CD4-positive, alpha-beta memory T cell (primary cell): ENCODE results near the gene ROCK1. TPM values are rescaled to one million over a fixed set of nuclear protein-coding genes. Genes with fewer than 3 reads are reported as not detected.
A peak's percentile ranks its signal among the peaks of the same experiment; 100 is the strongest.

Source experiments
- CTCF ChIA-PET: fragments of 350-600 bp; sonication (Branson Sonifier 250); formaldehyde crosslinking; loops from one replicate; lab custom pipeline; 2021; ENCODE audit warnings: inconsistent platforms; ENCODE audit not compliant: partially characterized antibody; lab: Charles Lee
- POLR2A ChIA-PET: fragments of 350-600 bp; sonication (Branson Sonifier 250); formaldehyde crosslinking; loops from one replicate; lab custom pipeline; 2021; ENCODE audit not compliant: partially characterized antibody; lab: Charles Lee
- DNase-seq, 5 donors: peaks; one replicate each; pipeline versions ENCODE4 v3.0.0 to v3.0.0-alpha.2; 2020 to 2022; ENCODE audit warnings: mixed read lengths in 1 of 5
- H3K27ac ChIP-seq: one replicate; pipeline ENCODE4 v1.7.0; 2013; ENCODE audit warnings: low read depth, low read length
- H3K27me3 ChIP-seq: 2 replicates; pipeline ENCODE4 v1.7.0; 2013; ENCODE audit warnings: mild to moderate bottlenecking, low read length, moderate library complexity; ENCODE audit not compliant: insufficient read depth
- H3K36me3 ChIP-seq: 2 replicates; pipeline ENCODE4 v1.7.0; 2013; ENCODE audit warnings: mild to moderate bottlenecking, low read length, moderate library complexity; ENCODE audit not compliant: insufficient read depth
- H3K4me1 ChIP-seq: 2 replicates; pipeline ENCODE4 v1.7.0; 2013; ENCODE audit warnings: mild to moderate bottlenecking, low read length, moderate library complexity; ENCODE audit not compliant: insufficient read depth
- H3K4me3 ChIP-seq, 2 donors: one replicate each; pipeline ENCODE4 v1.7.0; 2013; ENCODE audit warnings: low read length in 2 of 2, mild to moderate bottlenecking in 1 of 2
- H3K9me3 ChIP-seq, 2 donors: one replicate each; pipeline ENCODE4 v1.7.0; 2013; ENCODE audit warnings: low read length in 2 of 2, control low read depth in 1 of 2; ENCODE audit not compliant: control insufficient read depth in 1 of 2
- H3K27ac Mint-ChIP-seq, 7 donors: one replicate each; pipeline ENCODE4 v1.8.0; 2020 to 2021; ENCODE audit warnings: mixed read lengths in 7 of 7, mild to moderate bottlenecking in 6 of 7, inconsistent platforms in 3 of 7, moderate library complexity in 3 of 7
- H3K27me3 Mint-ChIP-seq, 2 donors: one replicate each; pipeline ENCODE4 v1.8.0; 2020 to 2021; ENCODE audit warnings: mixed read lengths in 2 of 2
- H3K36me3 Mint-ChIP-seq, 2 donors: one replicate each; pipeline ENCODE4 v1.8.0; 2020 to 2021; ENCODE audit warnings: mixed read lengths in 2 of 2, inconsistent platforms in 1 of 2, mild to moderate bottlenecking in 1 of 2
- H3K4me1 Mint-ChIP-seq, 4 donors: one replicate each; pipeline ENCODE4 v1.8.0; 2020 to 2021; ENCODE audit warnings: mixed read lengths in 4 of 4, mild to moderate bottlenecking in 1 of 4
- H3K4me3 Mint-ChIP-seq, 8 donors: one replicate each; pipeline ENCODE4 v1.8.0; 2020 to 2021; ENCODE audit warnings: mixed read lengths in 8 of 8, mild to moderate bottlenecking in 7 of 8, moderate library complexity in 6 of 8, inconsistent platforms in 3 of 8
- H3K9me3 Mint-ChIP-seq, 8 donors: one replicate each; pipeline ENCODE4 v1.8.0; 2020 to 2021; ENCODE audit warnings: mixed read lengths in 8 of 8, mild to moderate bottlenecking in 5 of 8, inconsistent platforms in 3 of 8, moderate library complexity in 1 of 8
- intact Hi-C: fragments of 100-400 bp; cut with micrococcal nuclease; formaldehyde crosslinking; loops from one replicate; pipeline ENCODE4 v1.15.1; 2023
- polyA plus RNA-seq, 2 donors: library from polyadenylated mRNA; unstranded; fragments of 300-500 nt; fragmentation: Illumina TruSeq; gene quantifications; one replicate each; pipeline ENCODE4 v1.2.3, GENCODE V29; 2021
- total RNA-seq, 2 experiments: library from RNA; stranded (reverse); gene quantifications; one replicate each; pipeline ENCODE4 v1.2.3, GENCODE V29; 2021

ROCK1 gene
- total and polyA plus RNA-seq, 4 experiments from 2014 or later, result 13.0 to 82.8 (median 66.5) TPM

DNA sequence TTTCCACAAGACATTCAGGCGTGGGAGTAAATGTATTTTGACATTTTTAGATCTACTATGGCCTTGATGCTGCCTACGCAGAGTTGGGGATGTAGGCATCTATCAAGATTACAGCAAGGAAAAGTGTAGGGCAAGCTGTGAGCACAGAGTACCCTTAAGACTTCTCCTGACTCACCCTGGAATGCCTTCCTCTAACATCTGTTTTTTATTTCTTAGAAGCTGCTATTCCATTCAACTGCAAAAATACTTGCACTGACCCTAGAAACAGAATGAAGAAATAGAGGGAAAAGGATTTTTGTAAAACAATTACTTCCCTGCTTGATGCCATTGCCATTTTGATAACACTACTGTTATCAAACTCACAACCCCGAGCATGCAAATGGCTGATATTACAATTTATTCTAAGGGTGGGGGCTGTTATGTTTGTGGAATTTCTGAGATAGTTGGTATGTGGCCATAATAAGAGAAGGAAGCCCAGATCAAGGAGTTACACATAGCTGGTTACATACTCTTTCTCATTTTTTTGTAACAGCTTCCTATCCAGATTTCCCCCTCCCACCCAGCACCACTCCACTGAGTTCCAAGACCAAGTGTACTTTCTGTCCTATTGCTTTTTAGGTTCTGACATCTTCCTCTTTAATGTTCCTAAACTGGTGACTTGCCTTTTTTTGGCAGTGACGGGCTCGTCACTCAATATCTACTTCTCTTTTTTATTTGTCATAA is 6.0 kb upstream of the ROCK1 start:
- no peak overlapping the region for H3K4me3 Mint-ChIP-seq
- intact Hi-C loops, result loop anchor here (10.0 kb wide), 1 partner anchor 57 kb away; no protein-coding TSS in a partner anchor
- Histone ChIP-seq H3K4me1 (peaks cover 2% of the 10 kb centered on the region), H3K27me3 (no peaks in the 10 kb centered on the region), H3K9me3 (no peaks in the 10 kb centered on the region), H3K27ac (no peak overlapping the region), H3K4me3 (no peak overlapping the region), H3K36me3 (no peaks in the 10 kb centered on the region)
- H3K36me3 Mint-ChIP-seq, result no peaks in the 10 kb centered on the region
- H3K9me3 Mint-ChIP-seq, result no peaks in the 10 kb centered on the region
- POLR2A ChIA-PET, result no interaction called here
- peaks cover 0 to 2% of the 10 kb centered on the region in 2 donors for H3K27me3 Mint-ChIP-seq
- H3K4me1 Mint-ChIP-seq, result peaks cover under 1 to 2% (median under 1%) of the 10 kb centered on the region in 4 donors
- CTCF ChIA-PET, result no interaction called here
- no peak for DNase-seq
- no peak overlapping the region for H3K27ac Mint-ChIP-seq

DNA sequence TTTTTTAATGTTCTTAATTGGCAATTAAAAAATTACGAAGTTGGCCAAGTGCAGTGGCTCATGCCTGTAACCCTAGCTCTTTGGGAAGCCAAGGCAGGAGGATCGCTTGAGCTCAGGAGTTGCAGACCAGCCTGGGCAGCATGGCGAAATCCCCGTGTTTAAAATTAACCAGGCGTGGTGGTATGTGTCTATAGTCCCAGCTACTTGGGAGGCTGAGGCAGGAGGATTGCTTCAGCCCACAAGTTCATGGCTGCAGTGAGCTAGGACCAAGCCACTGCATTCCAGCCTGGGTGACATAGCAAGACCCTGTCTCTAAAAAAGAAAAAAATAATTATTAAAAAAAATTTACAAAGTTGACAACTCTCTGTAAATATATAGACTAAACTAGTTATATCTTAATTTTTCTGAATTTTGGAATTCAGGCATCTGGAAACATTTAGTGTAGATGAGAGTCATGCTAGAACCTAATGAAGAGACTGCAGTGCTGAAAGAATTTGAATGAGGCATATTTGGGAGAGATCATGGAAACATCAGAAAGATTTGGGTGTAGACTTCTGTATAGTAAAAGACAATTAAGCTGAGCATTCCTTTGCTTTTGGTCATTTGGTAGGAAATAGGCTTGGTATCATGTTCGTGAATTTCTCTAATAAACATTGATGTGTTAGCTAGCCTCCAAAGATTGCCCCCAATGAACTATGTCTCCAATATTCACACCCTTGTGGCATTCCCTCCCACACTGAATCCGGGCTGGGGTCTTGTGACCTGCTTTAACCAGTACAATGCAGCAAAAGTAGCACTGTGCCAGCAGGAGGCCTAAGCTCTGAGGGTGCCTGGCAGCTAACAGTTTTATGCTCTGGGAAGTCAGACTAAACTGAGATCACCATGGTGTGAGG is 4.2 kb upstream of the ROCK1 start:
- Histone ChIP-seq H3K4me1 (peaks cover 7% of the 10 kb centered on the region), H3K9me3 (no peaks in the 10 kb centered on the region), H3K27me3 (no peaks in the 10 kb centered on the region), H3K36me3 (no peaks in the 10 kb centered on the region), H3K4me3 (no peak overlapping the region), H3K27ac (no peak overlapping the region)
- ChIA-PET POLR2A (no interaction called here), CTCF (interaction anchor here (1.1 kb wide), 1 partner anchor 19 kb away, joined by 3 read pairs; no protein-coding TSS in a partner anchor)
- H3K9me3 Mint-ChIP-seq, result no peaks in the 10 kb centered on the region
- DNase-seq, result peak in 1 of 5 donors; percentile 22
- peaks cover 3 to 8% (median 6%) of the 10 kb centered on the region in 4 donors for H3K4me1 Mint-ChIP-seq
- H3K4me3 Mint-ChIP-seq, result no peak overlapping the region
- intact Hi-C loops, result loop anchor here (10.0 kb wide), 1 partner anchor 59 kb away; no protein-coding TSS in a partner anchor
- no peak overlapping the region for H3K27ac Mint-ChIP-seq
- peaks cover 0 to 7% of the 10 kb centered on the region in 2 donors for H3K36me3 Mint-ChIP-seq
- peaks cover 0 to 2% of the 10 kb centered on the region in 2 donors for H3K27me3 Mint-ChIP-seq

DNA sequence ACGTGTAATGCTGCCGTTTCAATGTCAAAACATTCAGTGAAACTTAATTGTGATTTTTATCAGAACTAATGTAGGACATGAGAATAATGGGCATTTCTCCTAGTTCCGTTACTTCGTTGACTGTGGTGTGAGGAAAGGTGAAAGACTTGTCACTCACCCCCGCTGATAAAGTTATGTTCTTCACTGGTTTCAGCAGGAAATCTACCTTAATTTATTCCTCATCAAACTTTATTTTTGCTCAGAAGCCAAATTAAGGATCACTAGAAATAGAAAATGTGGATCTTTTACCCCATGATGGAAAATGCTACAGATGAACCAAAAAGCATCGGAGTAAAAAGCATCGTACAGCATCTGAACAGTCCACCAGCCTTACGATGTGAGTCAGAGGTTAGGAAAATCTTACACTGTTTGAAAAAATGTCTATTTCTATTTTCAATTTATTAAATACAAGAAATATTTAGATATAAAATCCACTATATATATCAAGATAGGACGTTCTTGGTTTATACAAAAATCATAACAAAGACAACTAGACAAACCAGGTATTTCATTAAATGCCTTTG is 1.0 kb upstream of the ROCK1 start:
- Histone ChIP-seq H3K36me3 (no peaks in the 10 kb centered on the region), H3K9me3 (no peaks in the 10 kb centered on the region), H3K27me3 (no peaks in the 10 kb centered on the region), H3K27ac (peak overlapping the region; percentile 66), H3K4me3 (peak overlapping the region; percentile 69 to 90), H3K4me1 (peaks cover 31% of the 10 kb centered on the region)
- H3K36me3 Mint-ChIP-seq, result peaks cover 0 to 14% of the 10 kb centered on the region in 2 donors
- no peak for DNase-seq
- peak overlapping the region in 1 of 8 donors; percentile 97 for H3K4me3 Mint-ChIP-seq
- peaks cover 5 to 14% (median 7%) of the 10 kb centered on the region in 4 donors for H3K4me1 Mint-ChIP-seq
- H3K9me3 Mint-ChIP-seq, result no peaks in the 10 kb centered on the region
- intact Hi-C loops, result loop anchor here (1.0 to 10.0 kb wide), 4 partner anchors 62 to 590 kb away; partner anchors contain the start of genes ABHD3 and ESCO1
- ChIA-PET POLR2A (interaction anchor here (1.1 to 2.1 kb wide), 6 partner anchors 11 to 488 kb away, joined by 3 to 18 read pairs (median 6); partner anchors contain the start of gene ESCO1), CTCF (no interaction called here)
- H3K27ac Mint-ChIP-seq, result peak overlapping the region in 5 of 7 donors; percentile 93 to 96 (median 94)
- H3K27me3 Mint-ChIP-seq, result no peaks in the 10 kb centered on the region

DNA sequence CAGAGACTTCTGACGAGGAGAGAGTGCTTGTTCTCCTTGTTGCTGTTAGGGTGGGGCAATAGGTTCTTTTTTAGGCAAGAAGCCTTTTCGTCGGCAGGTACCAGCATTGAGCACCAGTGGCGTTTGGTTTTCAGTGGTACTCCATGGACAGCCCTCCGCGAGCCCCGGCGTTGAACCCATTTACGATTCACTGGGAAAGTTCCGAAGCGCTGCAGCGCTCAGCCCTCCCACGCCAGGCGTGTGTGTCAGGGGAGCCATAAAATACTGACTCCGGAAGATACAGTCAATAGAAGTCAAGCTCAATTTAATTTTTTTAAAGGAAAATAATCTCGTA is 494 bp upstream of the ROCK1 start:
- peak overlapping the region; percentile 66 for H3K27ac ChIP-seq
- H3K36me3 Mint-ChIP-seq, result peaks cover 4 to 16% of the 10 kb centered on the region in 2 donors
- CTCF ChIA-PET, result interaction anchor here (0.6 to 1.3 kb wide), 2 partner anchors 68 to 141 kb away, joined by 3 to 4 read pairs; no protein-coding TSS in a partner anchor
- intact Hi-C loops, result loop anchor here (1.0 to 10.0 kb wide), 4 partner anchors 63 to 590 kb away; partner anchors contain the start of genes ABHD3 and ESCO1
- H3K27ac Mint-ChIP-seq, result peak overlapping the region; percentile 88 to 96 (median 93)
- H3K9me3 Mint-ChIP-seq, result no peaks in the 10 kb centered on the region
- no peaks in the 10 kb centered on the region for H3K27me3 ChIP-seq
- no peaks in the 10 kb centered on the region for H3K36me3 ChIP-seq
- H3K9me3 ChIP-seq, result no peaks in the 10 kb centered on the region
- peaks cover 36% of the 10 kb centered on the region for H3K4me1 ChIP-seq
- POLR2A ChIA-PET, result interaction anchor here (0.7 to 2.1 kb wide), 11 partner anchors 12 to 592 kb away, joined by 3 to 18 read pairs (median 4); partner anchors contain the start of genes ABHD3 and ESCO1
- H3K4me3 ChIP-seq, result peak overlapping the region; percentile 69 to 90
- peak overlapping the region in 1 of 8 donors; percentile 97 for H3K4me3 Mint-ChIP-seq
- no peaks in the 10 kb centered on the region for H3K27me3 Mint-ChIP-seq
- peaks cover 5 to 14% (median 9%) of the 10 kb centered on the region in 4 donors for H3K4me1 Mint-ChIP-seq
- DNase-seq, result peak in 1 of 5 donors; percentile 73

DNA sequence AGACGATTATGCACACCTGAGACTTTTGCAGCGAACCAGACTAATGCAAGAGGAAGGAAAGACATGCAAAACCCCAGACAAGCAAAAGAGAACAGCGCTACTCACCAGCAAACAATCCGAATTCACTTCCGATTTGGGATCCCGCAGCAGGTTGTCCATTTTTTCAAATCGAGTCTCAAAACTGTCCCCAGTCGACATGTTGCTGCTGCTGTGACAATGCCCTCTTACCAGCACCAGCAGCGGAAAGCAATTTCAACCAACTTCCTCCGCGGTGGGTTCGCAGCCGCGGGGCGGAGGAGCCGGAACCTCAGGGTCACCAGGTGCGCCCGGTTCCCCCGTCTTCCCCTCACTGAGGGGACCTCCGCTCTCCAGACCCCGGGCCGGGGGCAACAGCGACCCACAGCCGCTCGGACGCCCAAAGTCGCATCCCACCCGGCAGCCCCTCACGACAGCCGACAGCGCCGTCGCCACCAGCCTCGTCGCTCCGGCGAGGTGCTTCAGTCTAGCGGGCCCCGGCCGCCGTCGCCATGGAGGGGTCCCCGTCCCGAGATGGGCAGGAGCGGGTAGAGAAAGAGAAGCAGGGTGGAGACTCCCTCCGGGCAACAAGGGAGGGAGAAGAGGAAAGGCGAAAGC is 784 bp downstream of the ROCK1 start:
- H3K4me3 ChIP-seq, result peak overlapping the region; percentile 76 to 96
- intact Hi-C loops, result loop anchor here (1.0 to 10.0 kb wide), 7 partner anchors 10 to 630 kb away; partner anchors contain the start of genes ABHD3 and MIB1
- no peaks in the 10 kb centered on the region for H3K27me3 ChIP-seq
- H3K9me3 ChIP-seq, result no peaks in the 10 kb centered on the region
- Mint-ChIP-seq H3K27ac (peak overlapping the region; percentile 86 to 96 (median 93)), H3K9me3 (no peaks in the 10 kb centered on the region), H3K36me3 (peaks cover 6 to 16% of the 10 kb centered on the region in 2 donors), H3K4me1 (peaks cover 8 to 22% (median 14%) of the 10 kb centered on the region in 4 donors), H3K4me3 (peak overlapping the region in 1 of 8 donors; percentile 97), H3K27me3 (no peaks in the 10 kb centered on the region)
- peaks cover 49% of the 10 kb centered on the region for H3K4me1 ChIP-seq
- ChIA-PET POLR2A (interaction anchor here (0.9 to 2.1 kb wide), 7 partner anchors 11 to 593 kb away, joined by 3 to 18 read pairs (median 4); partner anchors contain the start of genes ABHD3 and ESCO1), CTCF (interaction anchor here (1.3 kb wide), 1 partner anchor 70 kb away, joined by 4 read pairs; no protein-coding TSS in a partner anchor)
- peak; percentile 66 to 78 (median 74) for DNase-seq
- H3K36me3 ChIP-seq, result no peaks in the 10 kb centered on the region
- peak overlapping the region; percentile 95 for H3K27ac ChIP-seq
